ENCODE results near the gene ADAMTS2.
"Not testable (repeated sequence)": the region's sequence is repeated elsewhere in the genome, so short reads cannot be mapped to it uniquely, and the experiment has no call there.

Gene ADAMTS2

GRCh38 chr5:179295778-179296149, 49.5 kb downstream of the ADAMTS2 start:
- no peak for DNase-seq

- no peak for DNase-seq
Measured at GRCh38 chr5:179294891-179295777, 50.1 kb downstream of the ADAMTS2 start.

DNA sequence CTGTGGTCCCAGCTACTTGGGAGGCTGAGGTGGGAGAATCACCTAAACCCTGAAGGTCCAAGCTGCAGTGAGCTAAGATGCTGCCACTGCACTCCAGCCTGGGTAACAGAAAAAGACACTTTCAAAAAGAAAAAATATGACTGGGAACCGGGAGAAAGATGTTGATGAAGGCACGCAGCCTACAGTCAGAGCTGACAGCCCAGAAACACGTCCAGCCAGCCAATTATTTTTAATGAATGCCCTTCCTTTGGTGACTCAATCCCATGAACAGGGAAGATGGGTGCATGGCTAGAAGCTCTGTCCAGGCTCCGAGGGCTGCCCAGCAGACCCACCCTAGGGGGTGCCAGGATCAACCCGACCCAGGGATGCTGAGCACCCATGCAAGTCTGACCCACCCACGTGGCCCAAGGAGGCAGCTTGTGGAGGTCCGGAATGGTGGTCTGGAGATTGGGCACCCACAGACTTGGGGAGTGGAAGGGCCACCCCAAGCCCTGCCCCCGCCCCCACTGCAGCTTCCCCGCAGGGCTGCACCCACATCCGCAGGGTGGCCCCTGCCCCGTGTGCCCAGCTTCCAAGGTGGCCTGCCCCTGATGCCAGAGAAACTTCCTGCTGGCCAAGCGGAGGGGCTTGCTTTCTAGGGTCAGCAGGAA, 51.0 kb downstream of the ADAMTS2 start:
- no peak for DNase-seq

DNA sequence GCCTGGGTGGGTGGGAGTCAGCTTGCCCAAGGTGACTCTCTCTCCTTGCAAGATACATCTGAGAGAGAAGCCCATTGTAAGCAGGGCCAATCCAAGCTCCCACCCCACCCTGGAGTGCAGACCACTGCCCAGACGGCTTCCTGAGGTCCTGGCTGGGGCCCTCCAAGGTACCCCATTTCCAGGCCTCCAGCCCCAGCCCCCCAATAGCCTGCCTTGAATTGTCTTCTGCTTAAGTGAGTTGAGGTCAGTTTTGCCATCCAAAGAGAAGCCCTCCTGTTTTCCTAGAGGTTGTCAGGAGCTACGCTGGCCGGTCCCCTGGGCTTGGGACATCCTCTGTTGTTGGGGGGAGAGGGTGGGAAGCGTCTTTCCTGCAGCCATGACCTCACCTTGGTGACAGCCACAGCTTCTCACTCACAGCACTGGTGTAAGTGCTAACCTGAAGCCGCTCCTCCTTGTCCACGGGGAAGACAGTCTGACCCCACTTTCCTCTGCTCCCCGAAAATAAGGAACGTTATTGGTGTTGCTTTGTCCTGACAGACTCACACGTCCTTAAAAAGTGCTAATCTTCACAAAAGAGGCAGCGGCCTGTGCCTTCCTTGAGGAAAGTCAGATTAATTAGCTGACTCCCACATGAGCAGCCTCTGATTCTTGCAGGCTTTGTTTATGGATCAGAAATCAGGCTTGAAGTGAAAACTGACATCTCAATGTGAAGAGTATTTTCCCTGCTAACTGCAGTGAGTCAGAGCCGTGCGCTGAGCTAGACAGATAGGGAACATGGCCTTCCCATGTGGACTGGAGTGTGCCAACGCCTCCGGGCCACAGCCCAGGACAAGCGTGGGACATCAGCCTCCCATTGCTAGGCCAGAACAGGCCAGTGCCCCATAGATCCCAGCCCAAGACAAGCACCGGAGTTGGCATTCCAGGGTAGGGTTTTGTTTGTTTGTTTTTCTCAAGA, 52.3 kb downstream of the ADAMTS2 start:
- no peak for DNase-seq

DNA sequence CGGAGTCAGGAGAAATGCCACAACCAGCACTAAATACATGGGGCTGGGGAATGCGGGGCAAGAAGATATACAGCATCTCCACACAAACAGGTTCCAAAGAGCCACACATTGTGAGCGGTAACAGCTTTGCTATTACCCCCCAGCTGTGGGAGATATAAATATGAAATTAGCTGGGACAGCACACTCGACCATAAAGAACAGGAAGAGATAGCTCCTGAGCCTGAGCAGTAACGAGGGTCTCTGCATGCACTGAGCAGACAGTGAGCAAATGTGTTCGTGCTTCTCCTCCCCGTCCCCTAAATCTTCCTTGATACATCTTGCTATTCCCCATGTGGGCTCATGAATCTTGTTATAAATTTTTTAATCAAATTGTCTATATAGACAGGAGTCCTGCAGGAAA, 53.1 kb downstream of the ADAMTS2 start:
- DNase-seq, result no peak

DNA sequence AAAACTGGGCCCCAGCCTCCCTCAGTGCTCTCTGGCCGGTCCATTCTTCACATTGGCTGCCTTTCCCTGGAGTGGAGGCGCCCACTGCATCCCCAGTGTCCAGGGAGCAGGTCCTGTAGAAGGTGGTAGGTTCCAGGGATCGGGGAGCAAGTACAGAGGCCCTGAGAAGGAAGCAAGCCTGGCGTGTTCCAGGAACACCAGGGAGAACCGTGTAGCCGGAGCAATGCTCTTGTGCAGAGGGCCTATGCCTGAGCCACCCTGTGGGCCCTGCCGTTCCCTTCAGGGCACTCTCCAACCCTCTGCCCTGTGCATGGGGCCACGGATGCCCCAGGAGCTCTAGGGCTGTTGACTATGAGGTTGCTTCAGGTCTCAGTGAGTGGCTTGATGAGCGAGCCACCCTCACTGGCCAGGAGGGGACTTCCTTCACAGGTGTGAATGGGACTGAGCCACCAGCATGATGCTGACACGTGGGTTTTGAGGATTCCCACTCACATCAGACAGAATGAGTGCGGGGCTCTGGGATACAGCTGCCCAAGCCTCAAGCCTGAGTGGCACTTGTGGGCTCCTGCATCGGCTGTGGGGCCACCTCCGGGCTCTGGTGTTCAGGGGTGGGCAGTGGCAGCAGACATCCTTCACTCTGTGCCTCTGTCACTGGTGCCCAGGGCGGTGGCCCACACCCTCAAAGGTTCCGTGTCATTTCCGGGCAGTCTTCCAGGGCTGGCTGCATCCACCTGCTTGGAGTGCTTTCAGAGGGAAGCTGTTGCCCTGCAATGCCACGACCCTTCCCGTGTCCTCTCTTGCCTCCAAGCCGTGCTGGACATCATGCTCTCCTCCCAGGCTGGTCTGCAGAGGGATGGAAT, 54.4 kb downstream of the ADAMTS2 start:
- no peak for DNase-seq

GRCh38 chr5:179289756-179290385, 55.4 kb downstream of the ADAMTS2 start:
- no peak for DNase-seq

DNA sequence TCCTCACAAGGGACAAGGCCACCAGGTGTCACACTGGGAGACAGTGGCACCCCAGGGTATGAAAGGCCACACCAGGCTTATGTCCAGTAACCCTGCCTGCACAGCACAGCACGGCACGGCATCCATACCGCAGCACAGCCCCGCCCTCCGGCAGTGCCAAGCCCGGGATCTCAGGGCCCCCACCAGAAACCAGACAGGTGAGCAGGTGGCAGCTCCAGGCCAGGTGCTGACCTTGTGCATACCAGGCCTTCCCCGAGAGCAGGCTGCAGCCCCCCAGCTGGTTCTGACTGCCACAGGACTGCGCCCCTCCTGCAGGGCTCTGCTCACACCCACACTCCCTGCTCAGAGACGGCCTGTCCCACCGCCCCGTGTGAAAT, 56.5 kb downstream of the ADAMTS2 start:
- no peak for DNase-seq

DNA sequence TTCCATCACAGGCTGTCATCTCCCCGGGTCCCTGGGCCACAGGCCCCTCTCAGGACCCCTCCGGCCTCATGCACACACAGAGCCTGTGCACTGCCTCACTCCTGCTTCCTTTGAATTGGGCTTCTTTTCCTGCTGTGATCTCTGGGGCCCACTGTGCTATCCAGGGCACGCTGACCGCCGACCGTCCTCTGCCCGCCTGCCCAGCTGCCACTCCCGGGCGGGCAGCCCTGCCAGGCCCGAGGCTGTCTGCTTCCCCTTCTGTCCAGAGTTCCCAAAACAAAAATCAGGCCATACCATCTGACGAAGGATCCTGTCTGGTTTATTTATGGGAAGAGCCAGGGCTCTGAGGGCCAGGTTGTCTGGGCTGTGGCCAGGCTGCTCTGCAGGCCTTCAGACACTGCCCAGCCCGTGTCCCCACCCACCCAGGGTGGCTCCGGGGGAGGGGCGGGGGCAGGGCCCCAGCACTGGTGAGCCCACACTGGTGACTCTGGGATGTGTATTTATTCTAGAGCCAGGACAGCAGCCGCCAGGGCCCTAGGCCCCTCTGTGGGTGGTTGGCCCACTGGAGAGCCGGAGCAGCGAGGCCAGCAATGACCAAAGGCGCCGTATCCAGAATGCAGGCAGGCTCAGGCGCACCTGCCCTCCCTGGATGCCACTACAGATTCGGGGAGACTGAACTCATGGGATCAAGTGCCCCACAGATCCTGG, 57.0 kb downstream of the ADAMTS2 start:
- DNase-seq, result no peak

- no peak for DNase-seq
Measured at GRCh38 chr5:179287631-179288030, 57.6 kb downstream of the ADAMTS2 start.

DNA sequence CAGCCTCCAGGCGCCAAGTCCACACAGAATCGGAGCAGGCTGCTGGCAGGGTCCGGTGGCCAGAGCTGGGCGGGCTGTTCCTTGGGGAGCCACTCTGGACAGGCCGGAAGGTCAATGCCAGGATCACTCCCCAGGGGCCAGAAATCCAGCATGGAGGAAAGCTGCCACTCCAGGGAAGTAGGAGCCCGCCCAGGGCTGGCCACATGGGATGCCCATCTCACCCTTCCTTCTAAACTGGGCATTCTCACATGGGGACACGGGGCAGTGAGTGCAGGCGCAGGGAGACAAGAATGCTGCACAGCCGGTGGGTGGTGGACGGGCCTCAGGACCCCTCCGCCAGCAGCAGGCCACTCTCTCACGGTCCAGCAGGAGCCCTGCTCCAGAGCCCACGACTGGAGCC, 58.2 kb downstream of the ADAMTS2 start:
- no peak for DNase-seq

- DNase-seq, result not testable (repeated sequence)
Measured at GRCh38 chr5:179285776-179286162, 59.5 kb downstream of the ADAMTS2 start.

GRCh38 chr5:179284751-179285631, 60.3 kb downstream of the ADAMTS2 start:
- DNase-seq, result no peak

GRCh38 chr5:179283908-179284307, 61.4 kb downstream of the ADAMTS2 start:
- DNase-seq, result not testable (repeated sequence)

DNA sequence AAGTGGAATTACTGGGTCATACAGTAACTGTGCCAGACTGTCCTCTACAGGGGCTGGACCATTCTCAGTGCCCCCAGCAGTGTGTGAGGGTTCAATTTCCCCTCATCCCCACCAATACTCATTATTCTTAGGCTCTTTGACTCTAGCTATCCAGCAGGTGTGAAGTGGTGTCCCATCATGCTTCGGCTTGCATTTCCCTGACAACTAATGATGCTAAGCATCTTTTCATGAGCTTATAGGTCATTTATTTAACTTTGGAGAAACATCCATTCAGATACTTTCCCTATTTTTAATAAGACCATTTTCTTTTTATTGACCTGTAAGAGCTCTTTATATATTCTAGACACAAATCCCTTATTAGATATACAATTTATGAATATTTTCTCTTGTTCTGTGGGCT, 63.6 kb downstream of the ADAMTS2 start:
- no peak for DNase-seq

GRCh38 chr5:179280095-179280490, 65.2 kb downstream of the ADAMTS2 start:
- no peak for DNase-seq

DNA sequence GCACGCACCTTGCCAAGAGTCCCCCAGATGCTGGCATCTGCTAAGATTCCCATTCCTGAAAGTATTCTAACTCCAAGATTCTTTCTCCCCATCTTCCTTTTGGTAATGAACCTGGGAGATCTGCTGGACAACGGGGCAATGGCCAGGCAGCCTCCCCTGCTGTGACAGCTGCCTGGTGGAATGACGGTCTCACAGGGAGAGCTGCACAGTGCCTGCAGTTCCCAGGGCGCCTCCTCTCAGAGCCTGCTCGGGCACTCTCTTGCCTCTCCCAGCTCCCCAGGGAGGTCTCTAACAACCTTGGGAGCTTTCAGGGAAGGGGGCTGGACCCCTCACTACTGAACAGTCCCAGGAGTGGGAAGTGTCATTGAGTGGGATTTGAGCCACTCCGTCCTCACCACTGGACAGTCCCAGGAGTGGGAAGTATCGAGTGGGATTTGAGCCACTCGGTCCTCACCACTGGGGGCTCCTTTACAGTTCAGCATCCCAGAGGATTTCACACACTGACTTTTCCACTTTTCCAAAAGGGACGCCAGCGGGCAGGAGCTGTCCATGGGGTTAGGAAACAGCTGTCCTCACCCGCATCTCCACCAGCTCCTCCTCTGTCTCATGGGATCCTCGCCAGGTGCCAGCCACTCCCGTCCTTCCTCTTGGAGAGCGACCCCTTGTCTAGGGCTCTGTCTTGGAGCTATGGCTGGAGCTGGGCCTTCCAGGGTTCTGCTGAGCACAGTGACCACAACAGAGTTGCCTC, 65.7 kb downstream of the ADAMTS2 start:
- DNase-seq, result no peak

DNA sequence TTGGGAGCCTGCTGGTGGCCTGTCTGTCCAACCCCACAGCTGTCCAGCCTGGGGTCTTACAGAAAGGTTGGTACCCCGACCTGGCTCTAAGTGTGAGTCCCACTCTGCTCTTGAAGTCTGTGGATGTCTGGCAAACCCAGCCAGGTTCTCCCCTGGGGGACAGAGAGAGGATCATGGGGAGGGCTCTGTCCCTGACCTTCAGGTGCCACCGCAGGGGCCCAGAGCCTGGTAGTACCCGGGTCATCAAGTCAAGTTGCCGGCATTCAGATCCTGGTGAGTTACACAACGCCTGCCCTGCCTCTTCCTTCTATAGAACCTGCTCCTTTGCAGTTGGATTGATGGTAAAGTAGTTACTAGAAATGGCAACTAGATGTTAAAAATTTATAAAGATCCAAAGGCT, 66.7 kb downstream of the ADAMTS2 start:
- no peak for DNase-seq

- DNase-seq, result no peak
Measured at GRCh38 chr5:179278119-179278518, 67.1 kb downstream of the ADAMTS2 start.
